GM12878 (cell line): ENCODE data around the gene BNC2. TPM values are rescaled to one million over a fixed set of nuclear protein-coding genes. Genes with fewer than 3 reads are reported as not detected.

Experiments used
- ATAC-seq: fragments of 200-7000 bp; cut with Tn5 transposase; 3 replicates; pipeline ENCODE4 v1.9.1; 2020; ENCODE audit warnings: mild to moderate bottlenecking, moderate library complexity
- BruUV-seq: library from RNA; stranded (reverse); fragments of 400-500 nt; replicated peaks from 2 replicates; lab custom pipeline; 2021; lab: Mats Ljungman, UMichigan
- CTCF ChIA-PET: fragments of 300-600 bp; sonication (Branson Sonifier 250); formaldehyde crosslinking; extraction: SDS; loops from one replicate; lab custom pipeline; 2021; ENCODE audit warnings: inconsistent platforms; lab: Yijun Ruan, JAX
- POLR2A ChIA-PET: fragments of 350-600 bp; formaldehyde crosslinking; extraction: SDS; loops from one replicate; lab custom pipeline; 2021; ENCODE audit warnings: inconsistent platforms; lab: Charles Lee
- RAD21 ChIA-PET: fragments of 300-600 bp; sonication (Branson Sonifier 250); formaldehyde crosslinking; loops from one replicate; lab custom pipeline; 2023; ENCODE audit warnings: antibody characterized with exemption; ENCODE audit not compliant: unreplicated experiment; lab: Charles Lee
- SMC1A ChIA-PET: fragments of 300-600 bp; sonication (Branson Sonifier 250); formaldehyde crosslinking; loops from one replicate; lab custom pipeline; 2023; ENCODE audit not compliant: unreplicated experiment, uncharacterized antibody; lab: Charles Lee
- DNase-seq: peaks from one replicate; pipeline ENCODE4 v3.0.0-alpha.2; 2011; ENCODE audit warnings: low read depth, low spot score
- FAIRE-seq: peaks from 3 replicates; lab custom pipeline; 2011; peaks lifted over from hg19 to GRCh38; lab: Jason Lieb, UNC
- H2AFZ ChIP-seq: 2 replicates; pipeline ENCODE4 v1.6.0; 2011; ENCODE audit warnings: low read depth, low read length, control low read depth; ENCODE audit not compliant: control insufficient read depth
- H3K27ac ChIP-seq: 2 replicates; pipeline ENCODE4 v1.5.1; 2011; ENCODE audit warnings: control low read depth; ENCODE audit not compliant: control insufficient read depth, insufficient read depth
- H3K27me3 ChIP-seq, 2 experiments: replicated peaks in 1 of 2; 2 replicates each; pipeline versions ENCODE4 v1.6.0 to v1.6.1; 2011; ENCODE audit warnings: low read length in 1 of 2; ENCODE audit not compliant: control insufficient read depth in 2 of 2, insufficient read depth in 2 of 2
- H3K36me3 ChIP-seq, 2 experiments: 2 replicates each; pipeline ENCODE4 v1.5.1; 2011; ENCODE audit warnings: low read length in 1 of 2; ENCODE audit not compliant: control insufficient read depth in 2 of 2, insufficient read depth in 2 of 2
- H3K4me1 ChIP-seq: 2 replicates; pipeline ENCODE4 v1.6.1; 2011; ENCODE audit warnings: mild to moderate bottlenecking, low read length, moderate library complexity, mixed read lengths; ENCODE audit not compliant: control insufficient read depth, insufficient read depth
- H3K4me2 ChIP-seq: 2 replicates; pipeline ENCODE4 v1.6.0; 2011; ENCODE audit warnings: control low read depth; ENCODE audit not compliant: control insufficient read depth, insufficient read depth
- H3K4me3 ChIP-seq: fragments of 200-600 bp; sonication (generic); 2 replicates; pipeline ENCODE4 v1.5.1; 2016
- H3K79me2 ChIP-seq: 2 replicates; pipeline ENCODE4 v1.6.0; 2011; ENCODE audit warnings: low read length; ENCODE audit not compliant: control insufficient read depth, insufficient read depth
- H3K9ac ChIP-seq: 2 replicates; pipeline ENCODE4 v1.8.0; 2011; ENCODE audit warnings: low read length, control low read depth, mixed read lengths; ENCODE audit not compliant: control insufficient read depth, insufficient read depth
- H3K9me3 ChIP-seq: replicated peaks from 3 replicates; pipeline ENCODE4 v1.5.1; 2011; ENCODE audit warnings: mild to moderate bottlenecking, low read length; ENCODE audit not compliant: control insufficient read depth, insufficient read depth
- H4K20me1 ChIP-seq: 2 replicates; pipeline ENCODE4 v1.6.0; 2011; ENCODE audit not compliant: control insufficient read depth, insufficient read depth
- ATF7 ChIP-seq: fragments of 450-650 bp; IDR thresholded peaks from 2 replicates; pipeline ENCODE4 v1.6.1; 2016; ENCODE audit warnings: low read depth, mild to moderate bottlenecking
- CUX1 ChIP-seq: IDR thresholded peaks from 2 replicates; pipeline ENCODE4 v1.6.1; 2012; ENCODE audit warnings: improper control_type of control experiment, low read depth, low read length; ENCODE audit not compliant: insufficient replicate concordance
- JUND ChIP-seq: IDR thresholded peaks from 2 replicates; pipeline ENCODE4 v1.6.1; 2012; ENCODE audit warnings: low read depth, mild to moderate bottlenecking, low read length, improper control_type of control experiment, moderate library complexity
- LARP7 ChIP-seq: fragments of 450-650 bp; IDR thresholded peaks from 2 replicates; pipeline ENCODE4 v1.6.1; 2017; ENCODE audit warnings: mild to moderate bottlenecking
- MLLT1 ChIP-seq: fragments of 450-650 bp; IDR thresholded peaks from 2 replicates; pipeline ENCODE4 v1.6.1; 2016; ENCODE audit warnings: mild to moderate bottlenecking
- PRDM15 ChIP-seq: fragments of 450-650 bp; formaldehyde crosslinking; IDR thresholded peaks from 2 replicates; pipeline ENCODE4 v1.4.0; 2020; ENCODE audit warnings: mild to moderate bottlenecking, moderate library complexity
- RAD21 ChIP-seq: IDR thresholded peaks from 2 replicates; pipeline ENCODE4 v1.6.1; 2011; ENCODE audit warnings: mild to moderate bottlenecking, low read depth, low read length, moderate library complexity; ENCODE audit not compliant: insufficient read depth
- SIX5 ChIP-seq: IDR thresholded peaks from 2 replicates; pipeline ENCODE4 v1.6.1; 2011; ENCODE audit warnings: mild to moderate bottlenecking, low read depth, low read length, moderate library complexity; ENCODE audit not compliant: severe bottlenecking
- TCF3 ChIP-seq: IDR thresholded peaks from 2 replicates; pipeline ENCODE4 v1.6.1; 2012; ENCODE audit warnings: low read depth, mild to moderate bottlenecking, low read length, borderline replicate concordance; ENCODE audit not compliant: insufficient read depth
- USF1 ChIP-seq: IDR thresholded peaks from 2 replicates; pipeline ENCODE4 v1.6.1; 2011; ENCODE audit warnings: borderline replicate concordance, low read depth, mild to moderate bottlenecking, moderate library complexity, mixed read lengths, low read length; ENCODE audit not compliant: insufficient read depth; ENCODE audit errors: extremely low read length
- ZZZ3 ChIP-seq: IDR thresholded peaks from 2 replicates; pipeline ENCODE4 v1.6.1; 2011; ENCODE audit warnings: low read depth; ENCODE audit not compliant: control insufficient read depth, insufficient read length
- WGBS: methylation state at CpG from one replicate; pipeline ENCODE4 v1.1.6; 2016; ENCODE audit warnings: low lambda C conversion rate; ENCODE audit not compliant: insufficient replicate concordance, insufficient coverage; ENCODE audit errors: missing lambda C conversion rate; 5-methylcytosine and 5-hydroxymethylcytosine counted together
- in situ Hi-C: fragments of 300-500 bp; cut with MboI; formaldehyde crosslinking; loops from 9 replicates; pipeline ENCODE4 v1.14.3; 2018; ENCODE audit warnings: mixed read lengths
- intact Hi-C: fragments of 100-400 bp; cut with micrococcal nuclease; formaldehyde crosslinking; loops from one replicate; pipeline ENCODE4 v1.14.2; 2022; ENCODE audit not compliant: unreplicated experiment
- polyA plus RNA-seq, 11 experiments: library from polyadenylated mRNA; depleted of rRNA in 4 of 11; unstranded in 6 of 11; stranded (reverse) in 5 of 11; fragments of >200 nt; fragmentation: Nextera tagmentation in 4 of 11; fragmentation: Illumina TruSeq in 1 of 11; extraction: Ambion mirVana in 4 of 11; extraction: Trizol in 1 of 11; gene quantifications; 1 replicate in 1 of 11; 2 replicates in 10 of 11; pipeline versions ENCODE4 v1.2.1 to v1.2.3, GENCODE V29; 2011 to 2016; ENCODE audit warnings: inconsistent platforms in 2 of 11, missing spikeins in 2 of 11, low read depth in 1 of 11
- total RNA-seq, 4 experiments: library from RNA; depleted of rRNA in 3 of 4; stranded (reverse); fragments of >200 nt in 3 of 4; fragmentation: Illumina TruSeq in 1 of 4; extraction: Trizol in 1 of 4; gene quantifications; 2 replicates each; pipeline versions ENCODE4 v1.2.1 to v1.2.3, GENCODE V29; 2013 to 2021

The BNC2 gene
- total and polyA plus RNA-seq, 10 of the 15 experiments (the other 5 are each of a cell fraction or from before 2014, with no cell fraction given) = 0.05 to 14.5 (median 0.26) TPM

GRCh38 chr9:16611001-16611400, 259.5 kb downstream of the BNC2 start (continued):
- no peak for TF ChIP-seq SIX5
- TF ChIP-seq, all 136 proteins: peak for 0

- ATAC-seq = peak; percentile 31; the same call in 2 of the 3 replicates
- DNase-seq = no peak
- ChIA-PET RAD21 (no interaction called here), CTCF (no interaction called here), POLR2A (no interaction called here), SMC1A (interaction anchor here (1.5 kb wide), 1 partner anchor 11 kb away, joined by 3 read pairs; no protein-coding TSS in a partner anchor)
- Histone ChIP-seq H4K20me1 (no peaks in the 10 kb centered on the region), H2AFZ (no peak overlapping the region), H3K4me2 (no peak overlapping the region), H3K36me3 (no peaks in the 10 kb centered on the region), H3K27ac (no peak overlapping the region), H3K79me2 (no peaks in the 10 kb centered on the region), H3K9me3 (no peaks in the 10 kb centered on the region), H3K9ac (no peak overlapping the region), H3K4me1 (no peaks in the 10 kb centered on the region), H3K27me3 (no peaks in the 10 kb centered on the region), H3K4me3 (no peak overlapping the region)
- no TSS peak for BruUV-seq
- no peak for FAIRE-seq
- WGBS = 3% methylated on average over 3 of the region's 3 CpGs
- intact Hi-C loops = no loop called here
- in situ Hi-C loops = no loop called here
- TF ChIP-seq ZZZ3 (no peak), CUX1 (no peak), ATF7 (no peak), RAD21 (no peak), TCF3 (no peak), JUND (no peak), USF1 (no peak), LARP7 (no peak), PRDM15 (no peak), MLLT1 (no peak)
These were observed 259.9 kb downstream of the BNC2 start for GRCh38 chr9:16610538-16610937.
